ENCODE measurements around the gene CIRBP. TPM values are rescaled to one million over a fixed set of nuclear protein-coding genes. Genes with fewer than 3 reads are reported as not detected.
A peak's percentile ranks its signal among the peaks of the same experiment; 100 is the strongest.

The CIRBP gene
- total and polyA plus RNA-seq, 2 of the 13 experiments (the other 11 are each of a cell fraction or from before 2014, with no cell fraction given): 133 to 140 TPM

DNA sequence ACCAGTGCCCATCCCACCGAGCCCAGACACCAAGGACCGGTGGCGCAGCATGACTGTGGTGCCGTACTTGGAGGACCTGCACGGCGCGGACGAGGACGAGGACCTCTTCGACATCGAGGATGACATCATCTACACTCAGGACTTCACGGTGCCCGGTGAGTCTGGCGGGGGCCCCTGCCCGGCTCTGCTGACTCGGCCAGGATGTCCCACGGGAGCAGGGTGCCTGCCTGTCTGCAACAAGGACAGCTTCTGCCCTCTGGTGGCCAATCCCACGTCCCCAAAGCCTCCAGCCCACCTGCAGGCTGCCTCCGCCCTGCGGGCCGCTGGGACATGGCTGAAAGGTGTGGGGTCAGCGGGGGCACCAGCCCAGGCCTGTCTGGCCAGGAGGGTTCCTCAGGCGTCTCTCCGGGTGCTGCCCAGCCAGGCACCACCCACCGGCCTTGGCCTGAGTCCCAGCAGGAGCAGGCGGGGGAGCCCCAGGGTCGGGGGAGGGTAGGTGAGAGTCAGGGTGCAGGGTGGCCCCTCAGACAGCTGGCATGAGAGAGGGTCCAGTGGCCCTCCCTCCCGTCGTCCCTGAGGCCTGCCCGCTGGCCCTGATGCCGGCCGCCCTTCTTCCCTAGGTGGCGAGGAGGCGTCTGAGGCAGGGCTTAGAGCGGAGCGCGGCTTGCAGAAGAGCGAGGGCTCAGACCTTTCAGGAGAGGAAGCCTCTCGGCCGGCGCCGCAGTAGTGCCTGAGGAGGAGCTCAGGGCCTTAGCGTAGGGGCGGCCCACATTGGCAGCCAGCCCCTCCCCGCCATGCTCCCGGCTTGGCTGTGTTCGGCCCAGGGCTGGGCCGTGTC, 45.9 kb upstream of the CIRBP start (continued):
- TF ChIP-seq, protein P1, sequence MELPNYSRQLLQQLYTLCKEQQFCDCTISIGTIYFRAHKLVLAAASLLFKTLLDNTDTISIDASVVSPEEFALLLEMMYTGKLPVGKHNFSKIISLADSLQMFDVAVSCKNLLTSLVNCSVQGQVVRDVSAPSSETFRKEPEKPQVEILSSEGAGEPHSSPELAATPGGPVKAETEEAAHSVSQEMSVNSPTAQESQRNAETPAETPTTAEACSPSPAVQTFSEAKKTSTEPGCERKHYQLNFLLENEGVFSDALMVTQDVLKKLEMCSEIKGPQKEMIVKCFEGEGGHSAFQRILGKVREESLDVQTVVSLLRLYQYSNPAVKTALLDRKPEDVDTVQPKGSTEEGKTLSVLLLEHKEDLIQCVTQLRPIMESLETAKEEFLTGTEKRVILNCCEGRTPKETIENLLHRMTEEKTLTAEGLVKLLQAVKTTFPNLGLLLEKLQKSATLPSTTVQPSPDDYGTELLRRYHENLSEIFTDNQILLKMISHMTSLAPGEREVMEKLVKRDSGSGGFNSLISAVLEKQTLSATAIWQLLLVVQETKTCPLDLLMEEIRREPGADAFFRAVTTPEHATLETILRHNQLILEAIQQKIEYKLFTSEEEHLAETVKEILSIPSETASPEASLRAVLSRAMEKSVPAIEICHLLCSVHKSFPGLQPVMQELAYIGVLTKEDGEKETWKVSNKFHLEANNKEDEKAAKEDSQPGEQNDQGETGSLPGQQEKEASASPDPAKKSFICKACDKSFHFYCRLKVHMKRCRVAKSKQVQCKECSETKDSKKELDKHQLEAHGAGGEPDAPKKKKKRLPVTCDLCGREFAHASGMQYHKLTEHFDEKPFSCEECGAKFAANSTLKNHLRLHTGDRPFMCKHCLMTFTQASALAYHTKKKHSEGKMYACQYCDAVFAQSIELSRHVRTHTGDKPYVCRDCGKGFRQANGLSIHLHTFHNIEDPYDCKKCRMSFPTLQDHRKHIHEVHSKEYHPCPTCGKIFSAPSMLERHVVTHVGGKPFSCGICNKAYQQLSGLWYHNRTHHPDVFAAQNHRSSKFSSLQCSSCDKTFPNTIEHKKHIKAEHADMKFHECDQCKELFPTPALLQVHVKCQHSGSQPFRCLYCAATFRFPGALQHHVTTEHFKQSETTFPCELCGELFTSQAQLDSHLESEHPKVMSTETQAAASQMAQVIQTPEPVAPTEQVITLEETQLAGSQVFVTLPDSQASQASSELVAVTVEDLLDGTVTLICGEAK (IDR thresholded peaks at IDR 0.05): no peak
- TF ChIP-seq, protein P1 (CRISPR knock-in tag; IDR thresholded peaks at IDR 0.05): 0 out of 2 replicates have a peak, but pooled peaks have one; percentile 9
- TF ChIP-seq EP300 (IDR thresholded peaks at IDR 0.05; ENCODE audit: low read depth in 2 of 2, low read length in 2 of 2): no peak
- TF ChIP-seq EP300 (CRISPR knock-in tag; IDR thresholded peaks at IDR 0.05; ENCODE audit: borderline replicate concordance): 0 out of 2 replicates have a peak, but pooled peaks have one; percentile 10
- TF ChIP-seq ZSCAN9 (CRISPR knock-in tag; IDR thresholded peaks at IDR 0.05; ENCODE audit: borderline replicate concordance): no peak
- peak; percentile 78 for TF ChIP-seq ATF7 (IDR thresholded peaks at IDR 0.05)
- TF ChIP-seq ATF7 (CRISPR knock-in tag; IDR thresholded peaks at IDR 0.05): no peak
- TF ChIP-seq TP53 (CRISPR knock-in tag; conservative IDR thresholded peaks at IDR 0.05): no peak
- peak; percentile 26; the same call in 1 of the 2 replicates for TF ChIP-seq RAD21 (CRISPR knock-in tag; IDR thresholded peaks at IDR 0.05)
- no peak for TF ChIP-seq SIX1 (CRISPR knock-in tag; IDR thresholded peaks at IDR 0.05; ENCODE audit: borderline replicate concordance)
- TF ChIP-seq KDM6A (CRISPR knock-in tag; IDR thresholded peaks at IDR 0.05; ENCODE audit: low read depth): no peak
- no peak for TF ChIP-seq ETV5 (CRISPR knock-in tag; IDR thresholded peaks at IDR 0.05; ENCODE audit: borderline replicate concordance)
- TF ChIP-seq MTA3 (CRISPR knock-in tag; IDR thresholded peaks at IDR 0.05): no peak
- no peak for TF ChIP-seq ZNF354B (CRISPR knock-in tag; IDR thresholded peaks at IDR 0.05)
- TF ChIP-seq, protein P2, sequence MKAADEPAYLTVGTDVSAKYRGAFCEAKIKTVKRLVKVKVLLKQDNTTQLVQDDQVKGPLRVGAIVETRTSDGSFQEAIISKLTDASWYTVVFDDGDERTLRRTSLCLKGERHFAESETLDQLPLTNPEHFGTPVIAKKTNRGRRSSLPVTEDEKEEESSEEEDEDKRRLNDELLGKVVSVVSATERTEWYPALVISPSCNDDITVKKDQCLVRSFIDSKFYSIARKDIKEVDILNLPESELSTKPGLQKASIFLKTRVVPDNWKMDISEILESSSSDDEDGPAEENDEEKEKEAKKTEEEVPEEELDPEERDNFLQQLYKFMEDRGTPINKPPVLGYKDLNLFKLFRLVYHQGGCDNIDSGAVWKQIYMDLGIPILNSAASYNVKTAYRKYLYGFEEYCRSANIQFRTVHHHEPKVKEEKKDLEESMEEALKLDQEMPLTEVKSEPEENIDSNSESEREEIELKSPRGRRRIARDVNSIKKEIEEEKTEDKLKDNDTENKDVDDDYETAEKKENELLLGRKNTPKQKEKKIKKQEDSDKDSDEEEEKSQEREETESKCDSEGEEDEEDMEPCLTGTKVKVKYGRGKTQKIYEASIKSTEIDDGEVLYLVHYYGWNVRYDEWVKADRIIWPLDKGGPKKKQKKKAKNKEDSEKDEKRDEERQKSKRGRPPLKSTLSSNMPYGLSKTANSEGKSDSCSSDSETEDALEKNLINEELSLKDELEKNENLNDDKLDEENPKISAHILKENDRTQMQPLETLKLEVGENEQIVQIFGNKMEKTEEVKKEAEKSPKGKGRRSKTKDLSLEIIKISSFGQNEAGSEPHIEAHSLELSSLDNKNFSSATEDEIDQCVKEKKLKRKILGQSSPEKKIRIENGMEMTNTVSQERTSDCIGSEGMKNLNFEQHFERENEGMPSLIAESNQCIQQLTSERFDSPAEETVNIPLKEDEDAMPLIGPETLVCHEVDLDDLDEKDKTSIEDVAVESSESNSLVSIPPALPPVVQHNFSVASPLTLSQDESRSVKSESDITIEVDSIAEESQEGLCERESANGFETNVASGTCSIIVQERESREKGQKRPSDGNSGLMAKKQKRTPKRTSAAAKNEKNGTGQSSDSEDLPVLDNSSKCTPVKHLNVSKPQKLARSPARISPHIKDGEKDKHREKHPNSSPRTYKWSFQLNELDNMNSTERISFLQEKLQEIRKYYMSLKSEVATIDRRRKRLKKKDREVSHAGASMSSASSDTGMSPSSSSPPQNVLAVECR (CRISPR knock-in tag; IDR thresholded peaks at IDR 0.05; ENCODE audit: borderline replicate concordance): 0 out of 2 replicates have a peak, but pooled peaks have one; percentile 31
- no peak for TF ChIP-seq MIER2 (CRISPR knock-in tag; IDR thresholded peaks at IDR 0.05)

Data from HepG2 (cell line).